ENCODE results near the gene TBX1.

Gene TBX1

DNA sequence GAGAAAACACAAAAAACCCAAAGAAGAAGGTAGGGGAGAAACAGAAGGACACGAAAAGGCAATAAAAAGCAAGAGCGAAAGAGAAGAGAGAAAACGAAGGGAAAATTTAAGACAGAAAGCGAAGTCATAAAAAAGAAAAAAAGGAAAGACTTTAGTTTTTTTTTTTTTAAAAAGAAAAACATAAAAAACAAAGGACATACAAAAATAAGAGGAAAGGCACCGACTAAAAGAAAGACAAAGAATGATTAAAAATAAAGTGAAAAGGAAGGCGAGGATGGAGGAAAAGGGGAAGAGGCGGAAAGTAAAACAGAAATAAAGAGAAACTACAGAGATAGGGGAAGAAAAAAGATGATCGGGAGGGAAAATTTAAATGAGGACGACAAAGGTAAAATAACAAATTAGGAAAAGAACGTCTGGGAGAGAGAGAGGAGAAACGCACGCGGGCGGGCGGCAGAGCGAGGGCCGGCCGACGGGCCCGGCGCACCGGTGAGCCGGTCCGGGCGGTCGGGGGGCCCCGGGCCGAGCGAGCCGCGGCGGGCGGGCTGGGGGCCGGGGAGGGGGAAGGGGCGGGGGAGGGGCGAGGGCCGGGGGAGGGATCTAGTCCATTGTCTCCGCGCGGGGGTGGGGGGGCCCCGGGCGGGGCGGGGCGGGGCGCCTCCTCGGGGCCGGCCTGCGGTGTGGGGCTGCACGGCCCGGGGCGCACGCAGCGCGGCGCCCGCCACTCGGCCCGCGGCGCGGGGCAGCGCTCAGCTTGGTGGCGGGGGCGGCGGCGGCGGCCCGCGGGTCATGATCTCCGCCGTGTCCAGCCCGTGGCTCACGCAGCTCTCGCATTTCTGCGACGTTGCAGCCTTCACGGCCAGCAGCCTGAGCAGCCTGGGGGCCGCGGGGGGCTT lies at the start of gene TBX1:
TBX1 (plus strand) TSS at position 721 of the 893 bp plus-strand sequence; CDS start at position 787, 66 bp downstream.
- DNase-seq (ENCODE audit: low read depth, low spot score) = no peak

DNA sequence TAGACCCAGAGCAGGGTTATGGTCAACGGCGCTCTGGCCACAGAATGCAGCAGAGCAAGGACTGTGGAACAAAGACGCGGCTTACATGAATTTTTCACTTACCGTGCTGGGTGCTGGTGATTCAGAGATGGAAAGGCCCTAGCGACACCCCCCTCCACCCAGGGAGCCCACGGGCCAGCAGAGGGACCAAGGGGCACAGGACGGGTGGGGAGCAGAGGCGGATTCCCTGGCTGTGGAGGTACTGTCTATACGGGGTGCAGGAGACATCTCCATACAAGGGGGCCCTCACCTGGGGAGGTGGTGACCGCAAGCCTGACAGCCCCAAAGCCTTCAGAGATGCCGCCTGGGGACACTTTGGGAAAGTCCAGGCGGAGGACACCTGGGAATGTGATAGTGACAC lies 47.3 kb upstream of the TBX1 start:
- DNase-seq (ENCODE audit: low read depth, low spot score) = no peak

DNA sequence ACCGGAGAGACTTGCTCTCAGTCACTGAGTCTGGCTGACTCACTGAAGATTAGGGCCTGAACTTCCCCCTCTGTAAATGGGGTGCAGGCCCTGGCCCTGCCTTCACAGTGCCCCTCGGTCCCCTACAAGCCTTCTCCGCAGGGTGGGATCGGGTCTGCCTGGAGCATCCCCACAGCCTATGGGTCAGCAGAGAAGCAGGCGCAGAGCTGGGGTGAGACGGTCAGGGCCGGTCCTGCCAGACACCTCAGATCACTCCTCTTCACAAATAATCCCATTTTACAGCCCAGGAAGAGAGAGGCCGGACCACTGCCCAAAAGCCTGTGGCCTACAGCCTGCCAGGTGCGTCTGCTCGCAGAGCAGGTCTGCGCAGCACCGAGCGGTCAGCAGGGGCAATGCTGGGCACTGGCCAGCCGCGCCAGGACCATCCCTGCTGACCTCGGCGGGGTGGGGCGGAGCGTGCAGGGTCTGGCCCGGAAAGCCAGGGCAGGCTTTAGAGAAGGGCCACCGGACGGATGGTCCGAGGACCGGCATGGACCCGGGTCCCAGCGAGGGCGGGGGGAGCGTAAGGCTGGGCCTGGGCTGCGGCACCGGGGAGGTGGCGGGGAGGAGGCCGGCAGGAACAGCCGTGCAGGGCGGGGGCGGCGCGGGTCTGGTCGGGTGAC lies 46.8 kb upstream of the TBX1 start:
- no peak for DNase-seq (ENCODE audit: low read depth, low spot score)

DNA sequence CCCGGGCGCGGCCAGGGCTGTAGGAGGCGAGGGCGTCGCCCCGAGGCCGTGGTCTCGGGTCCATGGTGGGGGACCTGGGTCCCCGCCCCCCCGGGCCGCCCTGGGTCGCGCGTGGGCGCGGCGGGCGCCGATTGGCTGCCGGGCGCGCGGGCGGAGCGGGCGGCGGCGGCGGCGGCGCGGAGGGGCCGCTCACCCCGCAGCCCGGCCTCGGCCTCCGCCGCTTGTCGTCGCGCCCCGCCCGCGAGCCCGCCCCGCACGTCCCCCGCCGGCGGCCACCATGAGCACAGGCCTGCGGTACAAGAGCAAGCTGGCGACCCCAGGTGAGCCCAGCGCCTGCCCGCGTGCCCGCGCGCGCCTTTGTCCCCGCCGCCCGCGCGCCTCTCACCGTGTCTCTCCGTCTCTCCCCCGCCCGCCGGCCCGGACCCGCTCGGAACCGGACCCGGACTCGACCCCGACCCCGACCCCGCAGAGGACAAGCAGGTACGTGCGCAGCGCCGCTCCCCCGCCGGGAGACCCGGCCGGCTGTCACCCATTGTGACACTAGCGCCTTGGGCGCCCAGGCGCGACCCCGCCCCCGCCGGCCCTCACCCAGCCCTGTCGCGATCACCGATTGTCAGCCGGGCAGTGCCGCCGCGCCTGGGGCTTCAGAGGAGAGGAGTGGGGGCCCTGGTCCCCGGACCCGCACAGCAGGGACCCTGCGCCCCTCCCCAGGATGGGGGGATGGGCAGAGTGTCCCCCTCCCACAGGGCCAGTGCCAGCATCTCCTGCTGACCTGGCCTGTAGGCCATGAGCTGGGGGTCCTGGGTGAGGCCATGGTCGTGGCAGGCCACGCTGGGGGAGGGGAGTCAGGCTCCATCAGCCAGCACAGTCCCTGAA lies 46.0 kb upstream of the TBX1 start, which contains the start of gene SEPTIN5:
SEPTIN5 (plus strand) TSS at position 192 of the 876 bp plus-strand sequence; CDS start at position 278, 86 bp downstream.
- DNase-seq (ENCODE audit: low read depth, low spot score) = no peak

DNA sequence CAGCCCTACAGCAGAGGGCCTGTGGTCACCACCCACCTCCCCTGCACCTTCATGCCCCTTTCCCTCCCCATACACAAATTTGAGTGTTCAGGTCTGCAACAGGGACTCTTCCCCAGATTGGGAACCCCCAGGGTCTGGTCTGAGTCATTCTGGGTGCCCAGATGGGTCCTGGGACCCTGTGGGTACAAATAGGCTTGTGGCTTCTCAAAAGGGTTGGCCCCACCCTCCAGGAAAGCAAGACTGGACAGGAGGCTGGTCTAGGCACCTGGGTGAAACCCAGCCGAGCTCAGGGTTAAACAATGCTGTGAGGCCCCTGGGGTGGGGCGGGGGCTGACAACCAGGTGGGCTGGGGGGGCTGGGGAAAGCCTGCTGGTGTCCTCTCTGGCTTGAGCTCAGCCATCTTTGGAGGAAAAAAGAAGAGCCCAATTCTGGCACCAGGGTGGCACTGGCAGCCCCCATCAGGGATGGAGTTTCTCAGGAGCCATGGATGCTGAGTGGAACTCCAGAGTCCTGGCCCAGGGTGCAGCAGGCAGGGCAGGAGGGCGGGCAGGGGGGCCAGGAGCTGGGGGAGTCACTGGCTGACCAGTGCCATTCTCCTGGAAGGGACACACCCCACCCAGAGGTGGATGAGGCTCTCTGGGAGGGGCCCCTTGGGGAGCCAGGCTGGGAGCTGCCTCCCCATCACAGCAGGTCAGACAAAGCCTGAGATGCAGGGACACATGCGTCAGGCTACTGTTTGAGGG lies 45.2 kb upstream of the TBX1 start:
- no peak for DNase-seq (ENCODE audit: low read depth, low spot score)

DNA sequence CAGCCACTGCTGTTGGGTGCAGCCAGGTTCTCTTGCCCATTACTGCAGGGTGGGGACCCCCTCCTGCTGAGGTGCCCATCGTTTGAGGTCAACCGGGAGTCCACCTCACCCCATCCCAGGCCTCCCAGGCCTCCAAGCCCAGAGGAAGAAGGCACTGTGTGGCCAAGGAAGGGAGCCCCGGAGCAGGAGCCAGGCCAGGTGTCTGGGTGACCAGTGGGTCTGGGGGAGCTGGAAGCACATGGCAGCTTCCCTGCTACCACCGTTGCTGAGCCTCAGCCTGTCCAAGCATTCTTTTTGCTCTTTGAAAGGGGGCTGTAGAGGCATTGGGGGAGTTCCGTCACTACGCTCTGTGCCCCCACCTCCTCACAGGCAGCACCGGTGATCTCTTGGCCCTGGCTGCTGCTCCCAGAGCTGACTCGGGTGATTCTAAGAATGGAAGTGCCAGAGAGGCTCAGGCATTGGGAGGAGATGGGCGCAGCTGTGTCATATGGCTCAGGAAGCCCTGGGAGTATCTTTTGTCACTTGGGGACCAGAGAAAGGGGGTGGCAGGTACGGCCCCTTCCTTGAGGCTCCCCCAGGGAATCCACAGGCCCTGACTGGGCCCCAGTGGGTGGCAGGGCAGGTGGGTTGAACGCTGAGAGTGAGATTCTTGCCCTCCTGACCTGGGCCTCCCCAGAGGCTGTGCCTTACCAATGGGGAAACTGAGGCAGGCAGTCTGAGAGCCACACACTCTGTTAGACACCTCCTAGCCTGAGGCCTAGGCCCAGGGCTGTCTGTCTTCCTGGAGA lies 44.3 kb upstream of the TBX1 start:
- DNase-seq (ENCODE audit: low read depth, low spot score) = no peak

DNA sequence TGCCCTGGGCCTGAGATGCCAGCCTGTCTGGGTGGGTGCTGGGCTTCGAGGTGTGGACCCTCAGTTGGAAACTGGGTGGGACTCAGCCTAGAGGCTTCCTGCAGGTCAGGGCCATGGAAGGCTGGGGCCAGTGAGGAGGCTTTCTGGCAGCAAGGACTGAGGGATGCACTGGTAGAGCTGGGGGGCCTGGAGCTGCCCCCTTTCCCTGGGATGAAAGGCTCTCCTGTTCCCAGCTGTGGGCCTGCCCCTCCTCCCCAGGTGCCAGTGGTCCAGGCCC lies 43.8 kb upstream of the TBX1 start:
- no peak for DNase-seq (ENCODE audit: low read depth, low spot score)

DNA sequence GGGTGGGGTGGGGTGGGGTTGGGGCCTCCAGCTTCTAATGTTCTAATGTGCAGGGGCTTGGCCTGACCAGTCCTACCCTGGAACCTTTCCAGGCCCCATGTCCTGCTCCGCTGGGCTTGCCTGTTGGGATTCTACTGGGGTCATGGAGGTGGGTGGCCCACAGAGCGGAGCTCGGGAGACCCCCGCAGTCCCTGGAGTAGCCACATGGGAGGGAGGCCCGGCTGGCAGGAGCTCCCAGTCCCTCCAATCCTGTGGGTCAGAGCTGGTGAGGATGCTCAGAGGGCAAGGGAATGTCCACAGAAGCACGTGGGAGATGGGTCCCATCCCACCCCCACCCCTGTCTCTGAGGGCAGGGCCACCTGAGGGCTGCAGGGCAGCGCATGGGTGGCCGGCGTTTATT lies 43.4 kb upstream of the TBX1 start:
- no peak for DNase-seq (ENCODE audit: low read depth, low spot score)

DNA sequence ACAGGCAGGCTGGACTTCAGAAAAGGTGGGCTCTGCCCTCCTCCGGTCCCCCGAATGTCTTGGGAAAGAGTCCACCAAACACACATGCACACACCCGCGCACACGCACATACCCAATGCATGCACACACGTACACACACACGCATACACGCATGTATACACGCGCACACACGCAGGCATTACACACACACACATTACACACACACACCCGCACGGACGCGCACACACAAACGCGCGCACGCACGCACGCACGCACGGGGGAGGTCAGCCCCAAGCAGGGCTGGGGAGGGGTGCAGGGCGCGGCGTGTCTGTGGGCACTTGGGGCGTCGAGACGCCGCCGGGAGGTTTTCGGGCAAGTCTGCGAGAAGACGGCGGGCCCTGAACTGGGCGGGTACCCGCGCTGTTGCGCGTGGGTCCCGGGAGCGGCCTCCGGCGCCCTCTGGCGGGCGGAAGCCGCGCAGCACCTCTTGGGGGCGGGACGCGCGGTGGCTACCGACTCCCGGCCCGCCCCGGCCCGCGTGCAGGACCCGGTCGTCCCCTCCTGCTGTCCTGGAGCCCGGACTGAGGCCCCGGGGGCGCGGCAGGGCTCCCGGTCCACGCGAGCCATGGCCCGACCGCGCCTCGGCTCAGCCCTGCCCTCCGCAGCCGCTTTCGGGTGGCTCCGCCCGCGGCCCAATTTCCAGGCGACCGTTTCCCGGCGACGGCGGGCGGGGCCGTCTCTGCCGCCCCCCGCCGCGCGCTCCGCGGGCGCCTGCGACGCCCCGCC lies 42.7 kb upstream of the TBX1 start:
- DNase-seq (ENCODE audit: low read depth, low spot score) = no peak

DNA sequence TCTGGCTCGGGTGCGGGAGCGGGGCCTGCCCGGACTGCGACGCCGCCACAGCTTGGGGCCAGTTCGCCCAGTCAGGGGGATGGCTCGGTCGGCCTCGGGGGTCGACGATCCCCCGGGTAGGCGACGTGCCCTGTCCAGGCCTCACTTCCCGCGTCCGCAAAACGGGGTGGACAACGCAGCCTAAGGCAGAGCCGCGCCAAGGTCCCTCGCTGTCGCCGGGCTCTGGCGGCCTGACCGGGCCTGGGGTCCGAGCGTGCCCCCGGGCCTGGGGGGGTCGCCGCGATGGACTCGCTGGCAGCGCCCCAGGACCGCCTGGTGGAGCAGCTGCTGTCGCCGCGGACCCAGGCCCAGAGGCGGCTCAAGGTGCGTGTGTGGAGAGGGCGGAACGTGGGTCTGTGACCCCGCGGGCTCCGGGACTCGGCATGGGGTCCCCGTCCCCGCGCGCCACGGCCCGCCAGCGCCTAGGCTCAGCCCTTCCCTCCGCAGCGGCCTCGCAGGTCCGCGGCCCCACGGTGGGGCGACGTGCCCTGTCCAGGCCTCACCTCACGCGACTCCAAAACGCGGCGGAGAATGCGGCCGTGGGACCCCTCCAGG lies 42.0 kb upstream of the TBX1 start:
- DNase-seq (ENCODE audit: low read depth, low spot score) = no peak

DNA sequence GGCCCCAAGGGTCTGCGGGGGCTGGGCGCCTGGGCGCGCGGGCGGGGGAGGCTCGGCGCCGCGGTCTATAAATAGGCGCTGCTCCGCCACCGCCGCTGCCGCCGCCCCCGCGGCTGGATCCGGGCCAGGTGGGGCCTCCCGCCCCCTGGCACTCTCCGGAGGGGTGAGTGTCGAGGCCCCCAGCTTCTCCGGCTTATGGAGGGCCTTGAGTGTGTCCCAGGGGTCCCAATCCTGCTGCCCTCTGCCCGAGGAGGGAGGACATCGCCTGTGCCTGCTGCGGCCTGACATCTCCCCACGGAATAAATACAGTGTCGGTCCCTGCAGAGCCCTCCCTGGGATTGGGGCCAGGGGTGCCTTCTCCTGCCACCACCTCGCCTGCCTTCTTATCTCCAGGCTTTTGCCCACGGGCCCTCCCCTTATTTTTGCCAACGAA lies 41.5 kb upstream of the TBX1 start:
- no peak for DNase-seq (ENCODE audit: low read depth, low spot score)

DNA sequence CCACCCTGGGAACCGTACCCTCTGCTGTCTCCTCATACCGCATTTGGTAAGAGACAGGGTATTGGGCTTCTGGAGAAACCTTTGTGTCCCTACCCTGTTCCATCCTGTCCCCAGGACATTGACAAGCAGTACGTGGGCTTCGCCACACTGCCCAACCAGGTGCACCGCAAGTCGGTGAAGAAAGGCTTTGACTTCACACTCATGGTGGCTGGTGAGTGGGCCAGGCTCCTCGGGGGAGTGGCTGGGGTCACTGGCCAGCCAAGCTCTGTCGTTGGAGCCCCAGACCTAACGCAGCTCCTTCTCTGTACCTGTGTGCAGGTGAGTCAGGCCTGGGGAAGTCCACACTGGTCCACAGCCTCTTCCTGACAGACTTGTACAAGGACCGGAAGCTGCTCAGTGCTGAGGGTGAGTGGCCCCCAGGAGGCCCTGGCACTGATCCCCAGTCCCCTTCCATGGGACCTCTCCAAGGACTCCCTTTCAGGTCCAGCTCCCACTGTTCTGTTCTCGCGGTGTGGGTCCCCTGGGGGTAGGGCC lies 41.0 kb upstream of the TBX1 start:
- DNase-seq (ENCODE audit: low read depth, low spot score) = no peak

DNA sequence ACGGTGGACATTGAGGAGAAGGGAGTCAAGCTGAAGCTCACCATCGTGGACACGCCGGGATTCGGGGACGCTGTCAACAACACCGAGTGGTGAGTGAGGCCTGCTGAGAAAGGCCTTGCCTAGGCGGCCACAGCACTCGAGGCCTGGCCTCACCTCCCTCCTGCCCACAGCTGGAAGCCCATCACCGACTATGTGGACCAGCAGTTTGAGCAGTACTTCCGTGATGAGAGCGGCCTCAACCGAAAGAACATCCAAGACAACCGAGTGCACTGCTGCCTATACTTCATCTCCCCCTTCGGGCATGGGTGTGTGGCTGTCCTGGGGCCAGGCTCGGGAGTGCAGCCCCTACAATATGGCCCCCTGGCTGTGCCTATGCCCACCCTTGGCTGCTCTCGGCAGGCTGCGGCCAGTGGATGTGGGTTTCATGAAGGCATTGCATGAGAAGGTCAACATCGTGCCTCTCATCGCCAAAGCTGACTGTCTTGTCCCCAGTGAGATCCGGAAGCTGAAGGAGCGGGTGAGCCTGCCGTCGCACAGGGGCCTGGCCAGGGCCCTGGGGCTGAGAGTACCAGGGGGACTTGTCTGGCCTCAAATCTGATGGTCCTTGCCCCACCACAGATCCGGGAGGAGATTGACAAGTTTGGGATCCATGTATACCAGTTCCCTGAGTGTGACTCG lies 40.3 kb upstream of the TBX1 start:
- no peak for DNase-seq (ENCODE audit: low read depth, low spot score)

DNA sequence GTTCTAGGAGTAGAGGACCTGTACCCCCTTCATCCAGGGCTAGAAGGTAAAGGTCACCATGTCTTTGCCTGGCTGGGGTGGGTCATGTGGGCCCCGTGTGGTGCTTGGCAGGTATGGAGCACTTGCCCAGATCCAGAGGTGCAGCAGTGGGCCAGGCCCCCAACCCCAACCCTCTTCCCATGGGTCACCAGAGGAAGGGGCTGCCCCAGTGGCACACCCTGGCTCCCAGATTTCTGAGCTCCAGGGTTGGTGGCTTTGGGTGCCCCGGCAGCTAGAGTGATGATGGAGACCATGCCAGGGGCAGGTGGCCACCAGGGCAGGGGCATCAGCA lies 39.6 kb upstream of the TBX1 start:
- no peak for DNase-seq (ENCODE audit: low read depth, low spot score)

DNA sequence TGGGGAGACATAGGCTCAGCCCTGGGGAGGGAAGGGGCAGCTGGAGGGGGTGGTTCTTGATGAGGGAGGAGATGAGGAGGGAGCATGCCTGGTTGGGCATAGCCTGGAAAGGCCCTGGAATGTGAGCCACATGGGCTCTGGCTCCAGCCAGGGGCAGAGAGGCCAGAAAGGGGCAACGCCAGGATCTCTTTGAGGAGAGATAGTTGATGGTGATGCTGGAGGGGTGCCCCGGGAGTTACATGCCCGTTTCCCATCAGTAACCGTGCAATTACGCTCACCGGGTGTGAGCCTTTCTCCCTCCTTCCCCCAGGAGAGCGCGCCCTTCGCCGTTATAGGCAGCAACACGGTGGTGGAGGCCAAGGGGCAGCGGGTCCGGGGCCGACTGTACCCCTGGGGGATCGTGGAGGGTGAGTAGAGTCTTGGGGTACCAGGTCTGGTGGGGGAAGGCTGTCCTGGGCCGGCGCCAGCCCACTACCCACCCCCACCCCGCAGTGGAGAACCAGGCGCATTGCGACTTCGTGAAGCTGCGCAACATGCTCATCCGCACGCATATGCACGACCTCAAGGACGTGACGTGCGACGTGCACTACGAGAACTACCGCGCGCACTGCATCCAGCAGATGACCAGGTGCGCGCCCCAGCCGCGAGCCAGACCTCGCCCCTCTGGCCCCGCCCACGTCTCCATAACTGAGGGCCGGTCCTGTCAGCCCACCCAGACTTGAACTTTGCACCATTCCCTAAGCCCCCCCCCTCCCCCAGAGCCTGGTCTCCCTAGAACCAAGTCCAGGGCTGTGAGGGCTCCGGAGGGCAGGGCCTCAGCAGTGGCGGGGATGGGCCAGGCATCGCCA lies 39.0 kb upstream of the TBX1 start:
- no peak for DNase-seq (ENCODE audit: low read depth, low spot score)

DNA sequence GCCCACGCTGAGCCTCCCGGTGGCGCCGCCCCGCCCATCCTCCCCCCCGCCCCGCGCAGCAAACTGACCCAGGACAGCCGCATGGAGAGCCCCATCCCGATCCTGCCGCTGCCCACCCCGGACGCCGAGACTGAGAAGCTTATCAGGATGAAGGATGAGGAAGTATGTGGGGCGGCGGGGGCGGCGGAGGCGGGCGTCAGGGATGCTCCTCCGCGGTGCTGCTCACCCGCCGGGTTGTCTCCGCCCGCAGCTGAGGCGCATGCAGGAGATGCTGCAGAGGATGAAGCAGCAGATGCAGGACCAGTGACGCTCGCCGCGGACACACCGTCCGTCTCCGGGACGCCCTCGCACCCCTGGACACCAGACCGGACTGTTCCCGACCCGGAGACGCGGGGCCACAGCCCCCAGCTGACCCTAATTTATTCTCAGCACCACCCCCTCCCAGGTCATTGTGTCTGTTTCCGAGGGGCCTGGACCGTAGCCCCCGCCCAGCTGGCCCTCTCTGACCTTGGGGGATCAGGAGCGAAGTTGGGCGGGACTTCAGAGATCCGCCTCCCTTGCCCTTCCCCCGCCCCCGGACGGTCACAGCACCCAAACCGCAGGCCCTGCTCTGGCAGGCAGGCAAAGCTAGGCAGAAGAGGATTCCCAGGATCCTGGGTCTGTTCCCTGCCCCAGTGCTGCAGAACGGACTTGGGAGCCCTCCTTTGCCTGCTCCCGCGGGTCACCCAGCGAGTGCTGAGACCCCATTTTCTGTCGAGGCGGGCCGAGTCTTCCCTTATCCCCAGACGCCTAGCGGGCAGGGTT lies 38.2 kb upstream of the TBX1 start:
- DNase-seq (ENCODE audit: low read depth, low spot score) = no peak

DNA sequence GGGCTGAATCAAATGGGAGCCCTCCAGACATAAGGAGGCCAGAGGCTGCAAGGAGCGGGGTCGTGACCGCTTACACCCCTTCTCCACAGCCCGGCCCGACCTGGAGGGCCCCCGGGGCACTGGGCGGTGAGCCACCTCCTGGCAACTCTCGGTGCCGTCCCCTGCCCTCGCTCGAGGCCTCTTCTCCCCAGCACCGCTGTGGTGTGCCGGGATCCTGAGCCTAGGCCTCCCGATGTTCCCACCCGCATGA lies 37.7 kb upstream of the TBX1 start:
- DNase-seq (ENCODE audit: low read depth, low spot score) = no peak

Measured in brain pericyte (primary cell).